A673 (cell line): ENCODE results near the gene PRRT3. TPM values are rescaled to one million over a fixed set of nuclear protein-coding genes. Genes with fewer than 3 reads are reported as not detected.

Source experiments
- BruUV-seq: library from RNA; stranded (reverse); fragments of 400-500 nt; replicated peaks from 2 replicates; lab custom pipeline; 2021; lab: Mats Ljungman, UMichigan
- CTCF ChIA-PET: fragments of 300-600 bp; sonication (Branson Sonifier 250); formaldehyde crosslinking; loops from one replicate; lab custom pipeline; 2022; ENCODE audit warnings: antibody characterized with exemption; lab: Charles Lee
- POLR2A ChIA-PET: fragments of 300-600 bp; sonication (Branson Sonifier 250); formaldehyde crosslinking; loops from one replicate; lab custom pipeline; 2022; ENCODE audit warnings: antibody characterized with exemption; ENCODE audit not compliant: low non-redundant PET; lab: Charles Lee
- DNase-seq: peaks from one replicate; pipeline ENCODE4 v3.0.0-alpha.2; 2015; ENCODE audit warnings: low spot score
- H3K27ac ChIP-seq: fragments of 200-600 bp; sonication (generic); 2 replicates; pipeline ENCODE4 v1.5.1; 2016; ENCODE audit warnings: mixed run types, low read depth, mild to moderate bottlenecking, mixed read lengths, antibody characterized with exemption, low read length; ENCODE audit not compliant: poor library complexity, severe bottlenecking
- H3K27me3 ChIP-seq: fragments of 200-600 bp; sonication (generic); replicated peaks from 2 replicates; pipeline ENCODE4 v1.6.1; 2017; ENCODE audit warnings: mixed run types, low read depth, mild to moderate bottlenecking, mixed read lengths, antibody characterized with exemption, low read length; ENCODE audit not compliant: insufficient read depth, poor library complexity
- H3K36me3 ChIP-seq: fragments of 200-600 bp; sonication (generic); 2 replicates; pipeline ENCODE4 v1.6.1; 2016; ENCODE audit warnings: mixed run types, mild to moderate bottlenecking, mixed read lengths, antibody characterized with exemption, low read length; ENCODE audit not compliant: insufficient read depth, poor library complexity, severe bottlenecking
- H3K4me1 ChIP-seq: fragments of 200-600 bp; sonication (generic); 2 replicates; pipeline ENCODE4 v1.6.1; 2017; ENCODE audit warnings: mixed run types, mild to moderate bottlenecking, mixed read lengths, antibody characterized with exemption, low read length; ENCODE audit not compliant: insufficient read depth, poor library complexity, severe bottlenecking
- H3K4me3 ChIP-seq: fragments of 200-600 bp; sonication (generic); 2 replicates; pipeline ENCODE4 v1.5.1; 2016; ENCODE audit warnings: low read depth, mixed run types, mild to moderate bottlenecking, mixed read lengths, low read length; ENCODE audit not compliant: poor library complexity, severe bottlenecking
- H3K9me3 ChIP-seq: fragments of 200-600 bp; sonication (generic); 2 replicates; pipeline ENCODE4 v1.6.1; 2016; ENCODE audit warnings: mixed run types, low read depth, mild to moderate bottlenecking, mixed read lengths, antibody characterized with exemption, low read length; ENCODE audit not compliant: poor library complexity, severe bottlenecking
- EZH2 ChIP-seq: fragments of 200-600 bp; sonication (generic); IDR thresholded peaks from 2 replicates; pipeline ENCODE4 v1.6.1; 2017; ENCODE audit warnings: borderline replicate concordance, low read depth, mild to moderate bottlenecking, mixed read lengths, antibody characterized with exemption, low read length; ENCODE audit not compliant: poor library complexity, severe bottlenecking
- intact Hi-C: fragments of 100-400 bp; cut with micrococcal nuclease; formaldehyde crosslinking; loops from one replicate; pipeline ENCODE4 v1.10.0; 2022; ENCODE audit not compliant: unreplicated experiment
- total RNA-seq: library from RNA; stranded (reverse); gene quantifications from 2 replicates; pipeline ENCODE4 v1.2.3, GENCODE V29; 2021
- TF ChIP-seq, protein P1 (sequence below): fragments of 300-800, 200-600 bp; sonication (generic); conservative IDR thresholded peaks from 2 replicates; pipeline ENCODE4 v1.5.1; 2017; ENCODE audit warnings: low read depth, mild to moderate bottlenecking, antibody characterized with exemption, low read length, moderate library complexity, mixed read lengths

PRRT3 gene
- total RNA-seq, 1 experiment from 2014 or later: 1.1 TPM

DNA sequence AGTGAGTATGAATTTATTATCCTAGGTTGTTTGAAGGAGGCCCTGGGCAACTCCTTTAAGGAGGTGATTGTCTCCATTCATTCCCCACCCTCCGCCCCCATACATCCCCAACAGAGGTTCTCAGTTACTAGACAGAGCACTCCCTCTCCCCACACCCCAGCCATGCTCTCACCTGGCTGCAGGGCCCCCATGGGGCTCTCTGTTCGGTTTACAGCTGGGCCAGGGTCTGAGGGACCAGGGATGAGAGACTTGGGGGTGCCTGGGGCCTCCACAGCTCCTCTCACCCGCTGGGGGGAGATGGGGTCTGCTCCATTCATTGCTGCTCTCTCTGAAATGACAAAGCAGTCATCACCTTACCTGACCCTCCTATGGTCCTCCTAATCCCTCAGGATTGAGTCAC lies 3.6 kb downstream of the PRRT3 start:
- no peak overlapping the region for H3K27ac ChIP-seq
- ChIA-PET CTCF (no interaction called here), POLR2A (no interaction called here)
- TF ChIP-seq, protein P1, sequence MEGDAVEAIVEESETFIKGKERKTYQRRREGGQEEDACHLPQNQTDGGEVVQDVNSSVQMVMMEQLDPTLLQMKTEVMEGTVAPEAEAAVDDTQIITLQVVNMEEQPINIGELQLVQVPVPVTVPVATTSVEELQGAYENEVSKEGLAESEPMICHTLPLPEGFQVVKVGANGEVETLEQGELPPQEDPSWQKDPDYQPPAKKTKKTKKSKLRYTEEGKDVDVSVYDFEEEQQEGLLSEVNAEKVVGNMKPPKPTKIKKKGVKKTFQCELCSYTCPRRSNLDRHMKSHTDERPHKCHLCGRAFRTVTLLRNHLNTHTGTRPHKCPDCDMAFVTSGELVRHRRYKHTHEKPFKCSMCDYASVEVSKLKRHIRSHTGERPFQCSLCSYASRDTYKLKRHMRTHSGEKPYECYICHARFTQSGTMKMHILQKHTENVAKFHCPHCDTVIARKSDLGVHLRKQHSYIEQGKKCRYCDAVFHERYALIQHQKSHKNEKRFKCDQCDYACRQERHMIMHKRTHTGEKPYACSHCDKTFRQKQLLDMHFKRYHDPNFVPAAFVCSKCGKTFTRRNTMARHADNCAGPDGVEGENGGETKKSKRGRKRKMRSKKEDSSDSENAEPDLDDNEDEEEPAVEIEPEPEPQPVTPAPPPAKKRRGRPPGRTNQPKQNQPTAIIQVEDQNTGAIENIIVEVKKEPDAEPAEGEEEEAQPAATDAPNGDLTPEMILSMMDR: no peak
- TF ChIP-seq EZH2: no peak
- H3K36me3 ChIP-seq: no peaks in the 10 kb centered on the region
- no peaks in the 10 kb centered on the region for H3K9me3 ChIP-seq
- intact Hi-C loops: no loop called here
- H3K4me3 ChIP-seq: no peak overlapping the region
- H3K4me1 ChIP-seq: no peaks in the 10 kb centered on the region
- H3K27me3 ChIP-seq: no peaks in the 10 kb centered on the region
- no TSS peak for BruUV-seq
- DNase-seq: no peak

DNA sequence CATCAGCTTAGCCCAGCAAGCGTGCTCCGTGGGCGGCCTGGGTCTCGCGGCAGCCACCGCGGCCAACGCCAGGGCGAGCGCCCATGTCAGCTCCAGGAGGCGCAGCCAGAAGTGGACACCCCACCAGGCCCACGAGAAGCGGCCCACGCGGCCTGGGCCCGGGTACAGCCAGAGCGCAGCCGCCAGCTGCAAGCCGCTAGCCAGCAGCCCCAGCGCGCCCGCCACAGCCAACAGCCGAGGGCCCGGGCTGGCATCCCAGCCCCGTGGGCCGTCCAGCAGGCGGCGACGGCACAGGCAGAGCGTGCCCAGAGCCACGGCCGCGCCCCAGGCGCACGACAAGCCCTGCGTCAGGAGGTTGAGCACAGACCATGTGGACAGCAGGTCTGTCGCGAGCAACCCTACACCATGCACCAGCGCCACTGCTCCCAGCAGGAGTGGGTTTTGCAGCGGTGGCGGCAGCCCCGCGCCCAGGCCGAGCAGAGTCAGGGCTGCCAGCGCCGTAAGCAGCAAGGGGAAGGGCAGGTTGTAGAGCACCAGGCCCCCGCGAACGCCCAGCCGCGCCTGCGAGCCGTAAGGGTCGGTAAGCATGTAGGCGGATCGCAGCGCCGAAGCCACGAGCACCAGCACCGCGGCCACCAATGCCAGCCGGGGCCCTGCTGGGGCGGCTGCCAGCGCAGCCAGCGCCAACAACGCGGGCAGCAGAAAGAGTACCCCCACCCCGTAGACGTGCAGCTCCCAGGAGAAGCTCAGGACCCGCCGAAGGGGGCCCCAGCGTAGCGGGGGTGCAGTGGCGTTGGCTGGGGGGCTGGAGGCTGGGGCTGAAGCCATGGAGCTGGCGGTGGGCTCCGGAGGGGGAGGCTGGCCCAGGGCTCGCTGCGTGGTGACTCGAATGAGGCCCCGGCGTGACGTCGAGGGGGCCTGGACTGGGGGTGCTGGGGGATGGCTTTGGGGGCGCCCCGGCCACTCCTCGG lies 4.9 kb downstream of the PRRT3 start:
- intact Hi-C loops: loop anchor here (2.0 kb wide), 1 partner anchor 103 kb away; the partner anchor contains the start of gene RPUSD3

More for the DNA sequence above, 4.9 kb downstream of the PRRT3 start:
- Histone ChIP-seq H3K9me3 (no peaks in the 10 kb centered on the region), H3K36me3 (no peaks in the 10 kb centered on the region), H3K4me3 (peak overlapping the region; percentile 76), H3K4me1 (no peaks in the 10 kb centered on the region), H3K27ac (peak overlapping the region; percentile 75), H3K27me3 (no peaks in the 10 kb centered on the region)
- peak; percentile 87 for DNase-seq
- no TSS peak for BruUV-seq
- POLR2A ChIA-PET: no interaction called here
- TF ChIP-seq, protein P1: peak; percentile 51
- no peak for TF ChIP-seq EZH2
- CTCF ChIA-PET: interaction anchor here (1.2 to 1.8 kb wide), 3 partner anchors 14 to 444 kb away, joined by 4 to 27 read pairs (median 5); partner anchors contain the start of gene CRELD1
